C4-2B (cell line): ENCODE data around the gene PSMG4.

ENCODE experiments used
- H3K27ac ChIP-seq: fragments of 450-650 bp; 2 replicates; pipeline ENCODE4 v1.5.1; 2017
- ZFX ChIP-seq: fragments of 450-650 bp; IDR thresholded peaks from 2 replicates; pipeline ENCODE4 v1.6.1; 2017
- TF ChIP-seq, protein P1 (sequence below): fragments of 450-650 bp; conservative IDR thresholded peaks from 2 replicates; pipeline ENCODE4 v1.5.1; 2017; ENCODE audit warnings: mild to moderate bottlenecking

The PSMG4 gene

DNA sequence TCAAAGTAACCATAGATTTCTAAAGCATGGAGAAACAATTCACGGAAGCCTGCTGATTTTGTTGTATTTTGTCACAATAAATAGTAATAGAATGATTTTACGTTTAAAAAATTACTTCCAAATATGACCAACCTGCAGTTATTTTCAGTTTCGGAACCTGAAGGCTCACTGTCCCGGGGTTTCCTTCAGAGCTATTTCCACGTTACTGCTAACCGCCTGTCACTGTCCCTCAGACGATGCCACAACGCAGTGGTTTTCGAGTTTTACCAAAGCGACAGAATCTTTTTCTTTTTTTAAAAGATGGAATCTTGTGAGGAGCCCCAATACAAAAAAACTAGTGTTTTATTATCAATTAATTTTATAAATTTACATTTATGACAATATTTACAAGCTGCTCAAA is 40.5 kb downstream of the PSMG4 start:
- H3K27ac ChIP-seq: no peak overlapping the region

DNA sequence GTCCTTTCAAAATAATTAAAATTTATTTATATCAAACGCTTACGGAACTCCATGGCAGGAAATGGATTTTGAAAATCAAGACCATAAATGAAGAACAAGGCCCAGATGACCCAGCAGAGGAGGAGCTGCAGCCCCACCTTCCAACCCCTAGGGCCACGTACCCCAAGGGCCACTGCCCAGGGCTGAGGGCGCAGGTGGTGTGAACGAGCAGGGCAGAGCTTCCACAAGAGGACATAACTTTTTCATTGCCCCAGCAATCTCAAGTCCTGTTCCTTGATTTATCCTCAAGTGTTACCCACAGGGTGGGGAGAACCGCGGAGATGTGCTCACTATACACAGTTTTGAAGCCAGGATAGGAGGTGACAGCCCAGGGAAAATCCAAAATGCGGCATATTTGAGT is 42.8 kb downstream of the PSMG4 start:
- no peak for TF ChIP-seq ZFX
- TF ChIP-seq, protein P1, sequence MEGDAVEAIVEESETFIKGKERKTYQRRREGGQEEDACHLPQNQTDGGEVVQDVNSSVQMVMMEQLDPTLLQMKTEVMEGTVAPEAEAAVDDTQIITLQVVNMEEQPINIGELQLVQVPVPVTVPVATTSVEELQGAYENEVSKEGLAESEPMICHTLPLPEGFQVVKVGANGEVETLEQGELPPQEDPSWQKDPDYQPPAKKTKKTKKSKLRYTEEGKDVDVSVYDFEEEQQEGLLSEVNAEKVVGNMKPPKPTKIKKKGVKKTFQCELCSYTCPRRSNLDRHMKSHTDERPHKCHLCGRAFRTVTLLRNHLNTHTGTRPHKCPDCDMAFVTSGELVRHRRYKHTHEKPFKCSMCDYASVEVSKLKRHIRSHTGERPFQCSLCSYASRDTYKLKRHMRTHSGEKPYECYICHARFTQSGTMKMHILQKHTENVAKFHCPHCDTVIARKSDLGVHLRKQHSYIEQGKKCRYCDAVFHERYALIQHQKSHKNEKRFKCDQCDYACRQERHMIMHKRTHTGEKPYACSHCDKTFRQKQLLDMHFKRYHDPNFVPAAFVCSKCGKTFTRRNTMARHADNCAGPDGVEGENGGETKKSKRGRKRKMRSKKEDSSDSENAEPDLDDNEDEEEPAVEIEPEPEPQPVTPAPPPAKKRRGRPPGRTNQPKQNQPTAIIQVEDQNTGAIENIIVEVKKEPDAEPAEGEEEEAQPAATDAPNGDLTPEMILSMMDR: no peak
- no peak overlapping the region for H3K27ac ChIP-seq

More for the DNA sequence above, 40.5 kb downstream of the PSMG4 start:
- TF ChIP-seq, protein P1: no peak
- TF ChIP-seq ZFX: no peak

DNA sequence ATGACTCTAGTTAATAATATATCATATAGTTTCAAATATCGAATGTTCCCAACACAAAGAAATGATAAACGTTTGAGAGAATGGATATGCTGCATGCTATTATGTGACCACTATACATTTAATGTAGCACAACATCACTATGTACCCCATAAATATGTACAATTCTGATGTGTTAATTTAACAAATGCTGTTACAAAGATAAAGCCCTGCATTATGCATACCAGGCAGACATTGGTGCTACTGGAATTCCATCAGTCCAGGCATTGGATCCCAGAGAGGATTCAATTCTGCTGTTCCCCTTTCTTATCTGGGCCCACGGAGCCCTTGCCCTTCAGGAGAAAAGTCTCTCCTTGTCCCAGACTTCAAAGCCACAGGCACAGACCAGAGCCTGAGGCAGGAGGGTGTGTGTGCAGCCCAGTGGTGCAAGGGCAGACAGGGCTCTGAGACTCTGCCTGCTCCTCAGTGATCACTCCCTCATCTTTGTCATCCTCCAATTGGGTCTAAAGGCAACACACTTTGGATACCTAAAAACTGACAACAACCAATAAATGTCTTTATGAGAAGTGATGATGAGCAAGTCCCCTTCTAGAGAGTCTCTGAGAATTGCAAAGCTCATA is 45.2 kb downstream of the PSMG4 start:
- H3K27ac ChIP-seq: no peak overlapping the region
- TF ChIP-seq, protein P1: no peak
- TF ChIP-seq ZFX: no peak

DNA sequence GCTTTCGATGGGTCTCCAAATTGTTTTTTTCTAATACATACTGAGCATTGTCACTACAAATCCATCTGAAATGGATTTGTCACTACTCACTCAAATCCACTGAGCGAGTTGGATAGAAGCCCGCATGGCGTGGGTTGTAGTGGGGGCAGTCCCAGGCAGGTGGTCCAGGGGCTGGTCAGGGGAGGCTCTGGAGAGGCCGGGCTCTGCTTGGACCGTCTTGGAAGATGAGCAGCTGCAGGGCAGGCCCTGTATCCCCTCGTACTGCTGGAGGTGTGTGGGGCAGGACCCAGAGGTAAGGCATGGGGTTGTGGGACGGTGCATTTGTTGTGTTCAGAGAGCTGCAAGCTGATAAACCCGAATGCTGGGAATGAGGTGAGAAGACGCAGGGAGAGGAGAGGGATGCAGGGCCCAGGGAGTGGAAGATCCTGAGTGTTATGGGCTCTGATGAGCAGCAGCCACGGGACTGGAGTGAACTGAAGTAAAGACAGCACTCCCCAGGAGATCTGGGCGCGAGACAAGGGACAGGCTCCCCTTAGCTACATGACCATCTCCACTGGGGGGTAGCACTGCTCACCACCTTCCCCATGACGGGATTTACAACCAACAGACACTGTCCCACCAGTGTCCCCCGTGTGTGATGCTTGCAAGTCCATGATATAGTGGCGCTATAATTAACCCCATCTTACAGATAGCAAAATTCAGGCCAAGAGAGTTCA is 45.9 kb downstream of the PSMG4 start:
- H3K27ac ChIP-seq: no peak overlapping the region
- TF ChIP-seq, protein P1: no peak
- TF ChIP-seq ZFX: no peak

DNA sequence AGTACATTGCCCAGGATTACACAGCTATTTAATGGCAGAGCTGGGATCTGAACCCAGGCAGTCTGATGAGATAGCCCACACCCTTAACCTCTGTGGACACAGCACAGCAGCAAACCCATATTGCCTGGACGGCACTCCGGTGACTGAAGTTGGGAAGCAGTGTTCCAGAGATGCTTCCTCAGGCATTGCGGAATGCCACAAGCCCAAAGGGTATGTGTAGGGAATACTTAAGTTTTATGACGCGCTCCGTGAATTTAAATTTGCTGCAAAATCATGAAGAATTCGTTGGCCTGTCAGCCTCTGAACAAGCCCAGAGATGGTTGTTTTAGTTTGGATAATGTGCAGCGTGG is 46.4 kb downstream of the PSMG4 start:
- TF ChIP-seq, protein P1: no peak
- no peak for TF ChIP-seq ZFX
- no peak overlapping the region for H3K27ac ChIP-seq

DNA sequence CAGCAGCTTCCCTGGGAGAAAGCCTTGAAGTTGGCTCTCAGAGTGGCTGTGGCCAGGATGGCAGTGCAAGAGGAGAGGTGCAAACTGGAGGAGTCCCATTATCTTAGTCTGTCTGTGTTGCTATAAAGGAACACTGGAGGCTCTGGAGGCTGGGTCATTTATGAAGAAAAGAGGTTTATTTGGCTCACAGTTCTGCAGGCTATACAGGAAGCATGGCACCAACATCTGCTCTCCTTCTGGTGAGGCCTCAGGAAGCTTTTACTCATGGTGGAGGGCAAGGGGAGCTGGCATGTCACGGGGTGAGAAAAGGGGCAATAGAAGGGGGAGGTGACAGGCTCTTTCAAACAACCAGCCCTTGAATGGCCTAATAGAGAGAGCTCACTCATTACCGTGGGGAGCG is 47.1 kb downstream of the PSMG4 start:
- H3K27ac ChIP-seq: no peak overlapping the region
- TF ChIP-seq, protein P1: no peak
- TF ChIP-seq ZFX: no peak

GRCh38 chr6:3306848-3307247 is 48.1 kb downstream of the PSMG4 start:
- TF ChIP-seq, protein P1: no peak
- TF ChIP-seq ZFX: no peak
- H3K27ac ChIP-seq: no peak overlapping the region
